Activated naive CD4-positive, alpha-beta T cell treated with anti-CD3 and anti-CD28 coated beads, Interleukin-2, amount 10 ng/mL, durations not matched to agents 7 days and 5 days (primary cell): Measurements from ENCODE around the gene MRPL17.
A peak's percentile ranks its signal among the peaks of the same experiment; 100 is the strongest.

Experiments used
- CTCF ChIA-PET: fragments of 350-600 bp; sonication (Branson Sonifier 250); formaldehyde crosslinking; loops from one replicate; lab custom pipeline; 2021; ENCODE audit warnings: antibody characterized with exemption; lab: Charles Lee
- DNase-seq: peaks from one replicate; pipeline ENCODE4 v3.0.0-alpha.2; 2020
- H3K27ac Mint-ChIP-seq: one replicate; pipeline ENCODE4 v1.8.0; 2021; ENCODE audit warnings: mild to moderate bottlenecking, moderate library complexity, mixed read lengths
- H3K27me3 Mint-ChIP-seq: one replicate; pipeline ENCODE4 v1.8.0; 2021; ENCODE audit warnings: mild to moderate bottlenecking, mixed read lengths
- H3K36me3 Mint-ChIP-seq: one replicate; pipeline ENCODE4 v1.8.0; 2021; ENCODE audit warnings: mixed read lengths
- H3K4me1 Mint-ChIP-seq: one replicate; pipeline ENCODE4 v1.8.0; 2021; ENCODE audit warnings: mixed read lengths
- H3K4me3 Mint-ChIP-seq: one replicate; pipeline ENCODE4 v1.8.0; 2021; ENCODE audit warnings: mild to moderate bottlenecking, moderate library complexity, mixed read lengths
- H3K9me3 Mint-ChIP-seq: one replicate; pipeline ENCODE4 v1.8.0; 2021; ENCODE audit warnings: mixed read lengths

Gene MRPL17

GRCh38 chr11:6655790-6656583 is 27.2 kb downstream of the MRPL17 start, which contains the start of gene DCHS1:
Gene DCHS1 (minus strand): TSS chr11:6655809. CDS start chr11:6641613, 14,196 bp downstream.
- DNase-seq: peak; percentile 43
- Mint-ChIP-seq H3K27me3 (peaks cover 16% of the 10 kb centered on the region), H3K9me3 (no peaks in the 10 kb centered on the region), H3K4me3 (peak within 1 kb of the TSS; percentile 59), H3K27ac (no peak within 1 kb of the TSS), H3K36me3 (no peaks in the 10 kb centered on the region), H3K4me1 (peaks cover 5% of the 10 kb centered on the region)
- CTCF ChIA-PET: no interaction called here

GRCh38 chr11:6655020-6655789 is 27.9 kb downstream of the MRPL17 start:
- H3K9me3 Mint-ChIP-seq: no peaks in the 10 kb centered on the region
- H3K36me3 Mint-ChIP-seq: no peaks in the 10 kb centered on the region
- no peak overlapping the region for H3K27ac Mint-ChIP-seq
- no peak overlapping the region for H3K4me3 Mint-ChIP-seq
- CTCF ChIA-PET: no interaction called here
- DNase-seq: peak; percentile 36
- H3K27me3 Mint-ChIP-seq: peaks cover 16% of the 10 kb centered on the region
- H3K4me1 Mint-ChIP-seq: peaks cover 5% of the 10 kb centered on the region

- CTCF ChIA-PET: no interaction called here
- Mint-ChIP-seq H3K4me1 (peaks cover 5% of the 10 kb centered on the region), H3K27me3 (peaks cover 16% of the 10 kb centered on the region)
These were observed 28.7 kb downstream of the MRPL17 start for GRCh38 chr11:6654281-6655019.

GRCh38 chr11:6653656-6654055 is 29.5 kb downstream of the MRPL17 start:
- no peak for DNase-seq
- H3K4me1 Mint-ChIP-seq: peaks cover 5% of the 10 kb centered on the region
- CTCF ChIA-PET: no interaction called here
- H3K9me3 Mint-ChIP-seq: no peaks in the 10 kb centered on the region
- no peaks in the 10 kb centered on the region for H3K36me3 Mint-ChIP-seq
- no peak overlapping the region for H3K27ac Mint-ChIP-seq
- H3K27me3 Mint-ChIP-seq: peaks cover 16% of the 10 kb centered on the region
- no peak overlapping the region for H3K4me3 Mint-ChIP-seq

More at GRCh38 chr11:6654281-6655019, 28.7 kb downstream of the MRPL17 start:
- no peak for DNase-seq
- H3K9me3 Mint-ChIP-seq: no peaks in the 10 kb centered on the region
- no peak overlapping the region for H3K4me3 Mint-ChIP-seq
- no peaks in the 10 kb centered on the region for H3K36me3 Mint-ChIP-seq
- no peak overlapping the region for H3K27ac Mint-ChIP-seq

GRCh38 chr11:6653097-6653496 is 30.0 kb downstream of the MRPL17 start:
- H3K27me3 Mint-ChIP-seq: peaks cover 16% of the 10 kb centered on the region
- DNase-seq: no peak
- H3K4me1 Mint-ChIP-seq: peaks cover 5% of the 10 kb centered on the region
- no peaks in the 10 kb centered on the region for H3K9me3 Mint-ChIP-seq
- H3K36me3 Mint-ChIP-seq: no peaks in the 10 kb centered on the region
- H3K4me3 Mint-ChIP-seq: no peak overlapping the region
- no peak overlapping the region for H3K27ac Mint-ChIP-seq
- CTCF ChIA-PET: interaction anchor here (2.0 kb wide), 1 partner anchor 15 kb away, joined by 7 read pairs; no protein-coding TSS in a partner anchor

- no peaks in the 10 kb centered on the region for H3K36me3 Mint-ChIP-seq
- DNase-seq: no peak
- H3K4me1 Mint-ChIP-seq: peaks cover 5% of the 10 kb centered on the region
- H3K27me3 Mint-ChIP-seq: peaks cover 15% of the 10 kb centered on the region
- H3K27ac Mint-ChIP-seq: no peak overlapping the region
- H3K9me3 Mint-ChIP-seq: no peaks in the 10 kb centered on the region
- H3K4me3 Mint-ChIP-seq: no peak overlapping the region
- CTCF ChIA-PET: interaction anchor here (0.7 to 2.0 kb wide), 2 partner anchors 16 to 18 kb away, joined by 3 to 7 read pairs; no protein-coding TSS in a partner anchor
These were observed 31.0 kb downstream of the MRPL17 start for GRCh38 chr11:6652182-6652581.

GRCh38 chr11:6650980-6651379 is 32.2 kb downstream of the MRPL17 start:
- Mint-ChIP-seq H3K27ac (no peak overlapping the region), H3K4me3 (no peak overlapping the region), H3K36me3 (no peaks in the 10 kb centered on the region), H3K27me3 (peaks cover 3% of the 10 kb centered on the region), H3K4me1 (peaks cover 1% of the 10 kb centered on the region), H3K9me3 (no peaks in the 10 kb centered on the region)
- CTCF ChIA-PET: no interaction called here
- DNase-seq: no peak

GRCh38 chr11:6650104-6650503 is 33.0 kb downstream of the MRPL17 start:
- Mint-ChIP-seq H3K27ac (no peak overlapping the region), H3K9me3 (no peaks in the 10 kb centered on the region), H3K4me3 (no peak overlapping the region), H3K4me1 (no peaks in the 10 kb centered on the region), H3K36me3 (no peaks in the 10 kb centered on the region), H3K27me3 (no peaks in the 10 kb centered on the region)
- DNase-seq: no peak
- CTCF ChIA-PET: interaction anchor here (0.6 to 0.8 kb wide), 2 partner anchors 45 to 68 kb away, joined by 3 read pairs; no protein-coding TSS in a partner anchor

- no peaks in the 10 kb centered on the region for H3K9me3 Mint-ChIP-seq
- no peak overlapping the region for H3K27ac Mint-ChIP-seq
- H3K4me3 Mint-ChIP-seq: no peak overlapping the region
- H3K27me3 Mint-ChIP-seq: no peaks in the 10 kb centered on the region
- H3K4me1 Mint-ChIP-seq: no peaks in the 10 kb centered on the region
- CTCF ChIA-PET: interaction anchor here (1.1 kb wide), 1 partner anchor 107 kb away, joined by 3 read pairs; no protein-coding TSS in a partner anchor
- H3K36me3 Mint-ChIP-seq: no peaks in the 10 kb centered on the region
- no peak for DNase-seq
These were observed 34.6 kb downstream of the MRPL17 start for GRCh38 chr11:6648501-6648900.

GRCh38 chr11:6647836-6648235 is 35.3 kb downstream of the MRPL17 start:
- no peak overlapping the region for H3K27ac Mint-ChIP-seq
- no peaks in the 10 kb centered on the region for H3K36me3 Mint-ChIP-seq
- CTCF ChIA-PET: interaction anchor here (1.3 to 1.6 kb wide), 3 partner anchors 9 to 43 kb away, joined by 4 to 5 read pairs (median 4); no protein-coding TSS in a partner anchor
- no peaks in the 10 kb centered on the region for H3K9me3 Mint-ChIP-seq
- no peak for DNase-seq
- H3K4me3 Mint-ChIP-seq: no peak overlapping the region
- no peaks in the 10 kb centered on the region for H3K4me1 Mint-ChIP-seq
- H3K27me3 Mint-ChIP-seq: no peaks in the 10 kb centered on the region

- peak; percentile 63 for DNase-seq
- H3K36me3 Mint-ChIP-seq: no peaks in the 10 kb centered on the region
- H3K4me1 Mint-ChIP-seq: no peaks in the 10 kb centered on the region
- H3K27ac Mint-ChIP-seq: no peak overlapping the region
- CTCF ChIA-PET: interaction anchor here (1.3 to 1.6 kb wide), 3 partner anchors 10 to 42 kb away, joined by 4 to 5 read pairs (median 4); no protein-coding TSS in a partner anchor
- no peak overlapping the region for H3K4me3 Mint-ChIP-seq
- no peaks in the 10 kb centered on the region for H3K27me3 Mint-ChIP-seq
- H3K9me3 Mint-ChIP-seq: no peaks in the 10 kb centered on the region
These were observed 36.0 kb downstream of the MRPL17 start for GRCh38 chr11:6646918-6647679.

GRCh38 chr11:6646576-6646917 is 36.6 kb downstream of the MRPL17 start:
- Mint-ChIP-seq H3K4me1 (no peaks in the 10 kb centered on the region), H3K4me3 (no peak overlapping the region), H3K9me3 (no peaks in the 10 kb centered on the region), H3K27me3 (no peaks in the 10 kb centered on the region), H3K27ac (no peak overlapping the region), H3K36me3 (no peaks in the 10 kb centered on the region)
- CTCF ChIA-PET: interaction anchor here (1.3 to 1.6 kb wide), 3 partner anchors 11 to 42 kb away, joined by 4 to 5 read pairs (median 4); no protein-coding TSS in a partner anchor
- DNase-seq: no peak

GRCh38 chr11:6646071-6646470 is 37.1 kb downstream of the MRPL17 start:
- CTCF ChIA-PET: interaction anchor here (1.6 kb wide), 1 partner anchor 41 kb away, joined by 4 read pairs; no protein-coding TSS in a partner anchor
- Mint-ChIP-seq H3K27ac (no peak overlapping the region), H3K4me3 (no peak overlapping the region)

More at GRCh38 chr11:6646071-6646470, 37.1 kb downstream of the MRPL17 start:
- no peaks in the 10 kb centered on the region for H3K4me1 Mint-ChIP-seq
- no peaks in the 10 kb centered on the region for H3K36me3 Mint-ChIP-seq
- H3K9me3 Mint-ChIP-seq: no peaks in the 10 kb centered on the region
- no peaks in the 10 kb centered on the region for H3K27me3 Mint-ChIP-seq
- DNase-seq: no peak
